Activated CD4-positive, alpha-beta memory T cell treated with anti-CD3 and anti-CD28 coated beads for 36 hours (primary cell): ENCODE measurements around the gene NUP205. TPM values are rescaled to one million over a fixed set of nuclear protein-coding genes. Genes with fewer than 3 reads are reported as not detected.
"Not testable (repeated sequence)": the region's sequence is repeated elsewhere in the genome, so short reads cannot be mapped to it uniquely, and the experiment has no call there.

Experiments used
- CTCF ChIA-PET: fragments of 350-600 bp; sonication (Branson Sonifier 250); formaldehyde crosslinking; loops from one replicate; lab custom pipeline; 2021; ENCODE audit warnings: antibody characterized with exemption, inconsistent platforms; lab: Charles Lee
- POLR2A ChIA-PET: fragments of 350-600 bp; sonication (Branson Sonifier 250); formaldehyde crosslinking; loops from one replicate; lab custom pipeline; 2021; ENCODE audit warnings: antibody characterized with exemption; lab: Charles Lee
- DNase-seq: peaks from one replicate; pipeline ENCODE4 v3.0.0-alpha.2; 2020
- H3K27ac Mint-ChIP-seq: one replicate; pipeline ENCODE4 v1.8.0; 2021; ENCODE audit warnings: mixed read lengths
- H3K27me3 Mint-ChIP-seq: one replicate; pipeline ENCODE4 v1.8.0; 2021; ENCODE audit warnings: mixed read lengths
- H3K36me3 Mint-ChIP-seq: one replicate; pipeline ENCODE4 v1.8.0; 2021; ENCODE audit warnings: mixed read lengths
- H3K4me1 Mint-ChIP-seq: one replicate; pipeline ENCODE4 v1.8.0; 2021; ENCODE audit warnings: low read depth, mixed read lengths
- H3K4me3 Mint-ChIP-seq: one replicate; pipeline ENCODE4 v1.8.0; 2021; ENCODE audit warnings: mild to moderate bottlenecking, mixed read lengths
- H3K9me3 Mint-ChIP-seq: one replicate; pipeline ENCODE4 v1.8.0; 2021; ENCODE audit warnings: mixed read lengths
- intact Hi-C: fragments of 100-400 bp; cut with micrococcal nuclease; formaldehyde crosslinking; loops from one replicate; pipeline ENCODE4 v1.15.1; 2023
- total RNA-seq, 2 experiments: library from RNA; stranded (reverse); gene quantifications; one replicate each; pipeline ENCODE4 v1.2.3, GENCODE V29; 2021

Gene NUP205
- total RNA-seq, 2 experiments from 2014 or later, result 126 to 132 TPM

- H3K4me1 Mint-ChIP-seq, result no peaks in the 10 kb centered on the region
- H3K27me3 Mint-ChIP-seq, result no peaks in the 10 kb centered on the region
- intact Hi-C loops, result no loop called here
- H3K9me3 Mint-ChIP-seq, result no peaks in the 10 kb centered on the region
- no peak for DNase-seq
- no peak overlapping the region for H3K27ac Mint-ChIP-seq
- CTCF ChIA-PET, result no interaction called here
- POLR2A ChIA-PET, result no interaction called here
- no peak overlapping the region for H3K4me3 Mint-ChIP-seq
- H3K36me3 Mint-ChIP-seq, result peaks cover 4% of the 10 kb centered on the region
Measured at GRCh38 chr7:135692055-135692454, 134.3 kb downstream of the NUP205 start.

GRCh38 chr7:135692606-135693005 lies 134.9 kb downstream of the NUP205 start:
- H3K27me3 Mint-ChIP-seq, H3K4me1 Mint-ChIP-seq, intact Hi-C loops, POLR2A ChIA-PET, H3K4me3 Mint-ChIP-seq, H3K27ac Mint-ChIP-seq, DNase-seq, CTCF ChIA-PET, H3K9me3 Mint-ChIP-seq, H3K36me3 Mint-ChIP-seq: not testable (repeated sequence)

- DNase-seq, result no peak
- Mint-ChIP-seq H3K27ac (no peak overlapping the region), H3K4me1 (no peaks in the 10 kb centered on the region), H3K27me3 (no peaks in the 10 kb centered on the region), H3K36me3 (no peaks in the 10 kb centered on the region), H3K4me3 (no peak overlapping the region), H3K9me3 (no peaks in the 10 kb centered on the region)
- CTCF ChIA-PET, result no interaction called here
- intact Hi-C loops, result no loop called here
- POLR2A ChIA-PET, result no interaction called here
Measured at GRCh38 chr7:135693558-135693957, 135.8 kb downstream of the NUP205 start.

DNA sequence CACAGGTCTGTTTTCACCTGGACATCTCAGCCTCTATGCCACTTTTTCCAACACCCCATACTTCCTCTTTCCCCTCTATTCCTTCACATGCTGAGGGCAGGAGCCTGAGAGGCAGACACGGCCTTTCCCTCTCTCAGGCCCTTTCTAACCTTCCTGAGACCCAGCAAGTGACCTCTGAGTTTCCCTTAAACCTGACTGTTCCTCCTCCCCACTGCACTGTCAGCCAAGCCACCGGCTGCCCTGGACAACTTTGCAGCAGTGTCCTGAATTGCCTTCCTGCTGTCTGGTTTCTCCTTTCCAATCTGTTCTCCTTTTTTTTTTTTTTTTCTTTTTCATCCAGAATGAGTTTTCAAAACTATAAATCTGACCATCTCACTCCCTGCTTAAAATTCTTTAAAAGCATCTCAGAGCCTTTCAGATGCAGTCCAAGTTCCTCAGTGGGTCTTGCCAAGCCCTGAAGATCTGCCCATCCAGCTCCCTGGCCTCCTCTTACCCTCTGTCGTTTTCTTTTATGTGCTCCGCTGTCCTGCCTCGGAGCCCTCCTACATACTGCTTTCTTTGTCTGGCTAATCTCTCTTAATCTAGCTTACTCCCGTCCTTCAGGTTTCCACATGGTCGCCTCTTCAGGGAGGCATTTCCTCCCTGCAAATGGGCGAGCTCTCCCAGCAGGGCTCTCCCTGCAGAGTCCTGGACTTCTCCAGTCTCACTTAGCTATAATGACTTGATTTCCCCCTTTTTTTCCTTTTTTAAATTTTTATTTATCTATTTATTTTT lies 139.7 kb downstream of the NUP205 start:
- Mint-ChIP-seq H3K9me3 (no peaks in the 10 kb centered on the region), H3K36me3 (no peaks in the 10 kb centered on the region), H3K27me3 (no peaks in the 10 kb centered on the region), H3K27ac (no peak overlapping the region), H3K4me1 (no peaks in the 10 kb centered on the region), H3K4me3 (no peak overlapping the region)
- CTCF ChIA-PET, result interaction anchor here (1.1 to 1.7 kb wide), 2 partner anchors 22 to 24 kb away, joined by 3 to 7 read pairs; no protein-coding TSS in a partner anchor
- intact Hi-C loops, result no loop called here
- DNase-seq, result no peak
- POLR2A ChIA-PET, result no interaction called here

Other genes with a start within 250 kb of the NUP205 start
- 10 to 100 TPM; 16.1 to 17.4 TPM for gene CNOT4, start 47.8 kb upstream of the NUP205 start, total RNA-seq
- 10 to 100 TPM; 17.3 to 17.8 TPM for gene STMP1, start 104.6 kb downstream of the NUP205 start, total RNA-seq
- not detected for gene SLC13A4, start 170.3 kb downstream of the NUP205 start, total RNA-seq
- gene FAM180A, start 190.9 kb downstream of the NUP205 start, total RNA-seq, result not detected